GM06990 (cell line): ENCODE results near the gene AUH.

ENCODE experiments used
- DNase-seq: peaks from one replicate; pipeline ENCODE4 v3.0.0-alpha.2; 2011; ENCODE audit not compliant: insufficient read length; ENCODE audit errors: extremely low read depth
- H3K27me3 ChIP-seq: replicated peaks from 2 replicates; pipeline ENCODE4 v1.6.0; 2011; ENCODE audit warnings: low read length; ENCODE audit not compliant: control insufficient read depth, insufficient read depth
- H3K36me3 ChIP-seq: 2 replicates; pipeline ENCODE4 v1.5.1; 2011; ENCODE audit warnings: low read length; ENCODE audit not compliant: control insufficient read depth, insufficient read depth
- H3K4me3 ChIP-seq: replicated peaks from 2 replicates; pipeline ENCODE4 v1.5.1; 2011; ENCODE audit warnings: low read depth, mild to moderate bottlenecking, control low read depth, low read length
- TF ChIP-seq, protein P1 (sequence below): IDR thresholded peaks from 2 replicates; pipeline ENCODE4 v1.5.1; 2011; ENCODE audit warnings: low read length, control low read depth, mild to moderate bottlenecking, inconsistent platforms; ENCODE audit not compliant: insufficient read depth, poor library complexity, severe bottlenecking

Gene AUH

DNA sequence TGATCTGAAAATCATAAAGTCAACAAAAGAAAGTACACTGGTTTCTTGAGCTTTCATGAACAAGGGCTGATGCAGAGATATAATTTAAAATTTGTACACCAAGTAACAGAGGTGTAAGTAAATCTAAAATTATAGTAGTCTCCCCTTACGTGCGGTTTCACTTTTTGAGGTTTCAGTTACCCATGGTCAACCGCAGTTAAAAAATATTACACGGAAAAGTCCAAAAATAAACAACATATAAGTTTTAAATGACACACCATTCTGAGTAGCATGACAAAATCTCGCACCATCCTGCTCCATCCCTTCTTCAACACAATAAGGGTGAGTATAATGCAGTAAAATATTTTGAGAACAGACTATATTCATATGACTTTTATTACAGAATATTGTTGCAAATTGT lies 54.4 kb downstream of the AUH start:
- no peaks in the 10 kb centered on the region for H3K27me3 ChIP-seq

GRCh38 chr9:91306296-91306630 lies 55.5 kb downstream of the AUH start:
- Histone ChIP-seq H3K36me3 (no peaks in the 10 kb centered on the region), H3K4me3 (no peak overlapping the region), H3K27me3 (no peaks in the 10 kb centered on the region)
- DNase-seq = no peak
- TF ChIP-seq, protein P1, sequence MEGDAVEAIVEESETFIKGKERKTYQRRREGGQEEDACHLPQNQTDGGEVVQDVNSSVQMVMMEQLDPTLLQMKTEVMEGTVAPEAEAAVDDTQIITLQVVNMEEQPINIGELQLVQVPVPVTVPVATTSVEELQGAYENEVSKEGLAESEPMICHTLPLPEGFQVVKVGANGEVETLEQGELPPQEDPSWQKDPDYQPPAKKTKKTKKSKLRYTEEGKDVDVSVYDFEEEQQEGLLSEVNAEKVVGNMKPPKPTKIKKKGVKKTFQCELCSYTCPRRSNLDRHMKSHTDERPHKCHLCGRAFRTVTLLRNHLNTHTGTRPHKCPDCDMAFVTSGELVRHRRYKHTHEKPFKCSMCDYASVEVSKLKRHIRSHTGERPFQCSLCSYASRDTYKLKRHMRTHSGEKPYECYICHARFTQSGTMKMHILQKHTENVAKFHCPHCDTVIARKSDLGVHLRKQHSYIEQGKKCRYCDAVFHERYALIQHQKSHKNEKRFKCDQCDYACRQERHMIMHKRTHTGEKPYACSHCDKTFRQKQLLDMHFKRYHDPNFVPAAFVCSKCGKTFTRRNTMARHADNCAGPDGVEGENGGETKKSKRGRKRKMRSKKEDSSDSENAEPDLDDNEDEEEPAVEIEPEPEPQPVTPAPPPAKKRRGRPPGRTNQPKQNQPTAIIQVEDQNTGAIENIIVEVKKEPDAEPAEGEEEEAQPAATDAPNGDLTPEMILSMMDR = no peak

More for the DNA sequence above, 54.4 kb downstream of the AUH start:
- no peak overlapping the region for H3K4me3 ChIP-seq
- TF ChIP-seq, protein P1 = no peak
- H3K36me3 ChIP-seq = no peaks in the 10 kb centered on the region
- peak; percentile 6 for DNase-seq

GRCh38 chr9:91305596-91306295 lies 56.0 kb downstream of the AUH start:
- Histone ChIP-seq H3K36me3 (no peaks in the 10 kb centered on the region), H3K4me3 (no peak overlapping the region), H3K27me3 (no peaks in the 10 kb centered on the region)
- TF ChIP-seq, protein P1 = no peak
- no peak for DNase-seq

- no peaks in the 10 kb centered on the region for H3K27me3 ChIP-seq
- DNase-seq = no peak
- no peak overlapping the region for H3K4me3 ChIP-seq
- TF ChIP-seq, protein P1 = no peak
- H3K36me3 ChIP-seq = no peaks in the 10 kb centered on the region
These were observed 57.8 kb downstream of the AUH start for GRCh38 chr9:91303741-91304415.

DNA sequence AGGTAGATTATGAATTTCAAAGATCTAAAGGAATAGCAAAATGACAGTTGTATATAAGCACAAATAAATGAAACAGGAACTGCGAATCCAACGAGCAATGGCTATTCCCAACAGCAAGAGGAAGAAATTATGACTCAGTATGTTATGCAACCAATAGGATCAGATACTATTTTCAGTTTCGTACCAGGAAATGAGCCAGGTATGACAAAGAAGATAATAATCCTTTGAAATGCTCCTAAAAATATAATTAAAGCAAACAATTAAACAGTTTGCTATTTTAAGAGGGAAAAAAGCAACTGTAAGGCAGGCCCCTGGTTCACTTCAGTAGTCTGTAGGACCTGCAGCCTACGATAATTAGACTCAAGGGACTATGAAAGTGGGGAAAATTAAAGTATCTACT lies 58.9 kb downstream of the AUH start:
- no peak for DNase-seq
- TF ChIP-seq, protein P1 = no peak
- Histone ChIP-seq H3K36me3 (no peaks in the 10 kb centered on the region), H3K27me3 (no peaks in the 10 kb centered on the region), H3K4me3 (no peak overlapping the region)
